ENCODE measurements around the gene GRID1.
"Not testable (repeated sequence)": the region's sequence is repeated elsewhere in the genome, so short reads cannot be mapped to it uniquely, and the experiment has no call there.

The GRID1 gene

DNA sequence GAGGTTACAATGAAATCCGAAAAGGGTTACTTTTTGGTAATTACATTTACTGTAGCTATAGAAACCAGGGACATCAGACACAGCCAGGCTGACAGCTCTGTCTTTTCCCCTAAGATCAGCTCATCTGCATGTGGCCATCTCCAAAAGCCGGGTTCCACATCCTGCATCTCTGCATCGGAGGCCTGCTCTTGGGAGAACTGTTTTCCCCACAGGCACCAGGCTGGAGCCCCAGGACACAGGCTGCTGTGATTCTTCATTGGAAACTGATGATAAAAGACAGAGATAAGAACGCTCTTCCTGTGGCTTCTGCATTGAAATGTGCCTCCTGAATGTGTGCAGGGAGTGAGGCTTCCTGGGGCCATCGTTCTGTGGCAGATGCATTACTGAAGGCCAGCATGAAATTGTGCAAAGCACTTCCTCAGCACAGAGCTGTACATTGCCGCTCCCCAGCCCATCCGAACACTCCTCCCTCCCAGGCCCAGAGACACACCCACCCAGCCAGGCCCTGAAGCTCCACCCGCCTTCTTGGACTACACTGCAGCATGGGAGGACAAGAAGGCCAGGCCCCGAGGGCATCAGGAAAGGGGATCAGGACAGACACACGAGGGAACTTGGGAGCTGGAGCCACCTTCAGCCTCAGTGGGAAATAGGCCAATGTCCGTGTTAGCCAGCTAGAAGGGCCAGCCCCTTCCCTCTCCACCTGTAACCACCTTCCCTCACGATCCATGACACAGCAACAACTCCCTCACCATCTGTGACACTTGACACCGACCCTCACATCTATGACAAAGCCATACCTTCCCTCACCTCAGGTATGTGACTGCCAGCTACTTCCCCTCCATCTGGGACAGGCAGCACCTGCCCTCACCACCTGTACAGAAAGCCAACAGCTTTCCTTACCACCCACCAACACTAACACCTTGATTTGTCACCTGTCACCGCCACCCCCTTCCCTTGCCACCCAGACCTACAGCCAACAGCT, 113.2 kb downstream of the GRID1 start:
- DNase-seq (ENCODE audit: low read depth), result no peak

DNA sequence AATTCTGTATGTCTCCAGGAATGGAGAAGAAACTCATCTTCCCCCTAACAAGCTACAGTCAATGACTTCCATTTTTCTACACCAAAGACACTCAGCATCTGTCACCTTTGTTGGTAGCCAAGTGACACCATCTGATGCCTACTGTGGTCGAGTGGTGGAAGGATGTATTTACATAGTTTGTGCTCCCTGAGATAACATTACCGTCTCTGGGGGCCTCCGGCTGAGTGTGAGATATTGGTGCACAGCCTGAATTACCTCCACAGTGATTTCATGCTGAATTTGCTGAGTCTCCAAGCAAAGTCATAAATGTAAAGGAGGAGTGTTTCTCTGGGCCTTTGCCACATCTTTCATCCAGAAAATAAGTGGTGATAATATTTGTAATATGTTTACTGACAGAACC, 114.0 kb downstream of the GRID1 start:
- no peak for DNase-seq (ENCODE audit: low read depth)

DNA sequence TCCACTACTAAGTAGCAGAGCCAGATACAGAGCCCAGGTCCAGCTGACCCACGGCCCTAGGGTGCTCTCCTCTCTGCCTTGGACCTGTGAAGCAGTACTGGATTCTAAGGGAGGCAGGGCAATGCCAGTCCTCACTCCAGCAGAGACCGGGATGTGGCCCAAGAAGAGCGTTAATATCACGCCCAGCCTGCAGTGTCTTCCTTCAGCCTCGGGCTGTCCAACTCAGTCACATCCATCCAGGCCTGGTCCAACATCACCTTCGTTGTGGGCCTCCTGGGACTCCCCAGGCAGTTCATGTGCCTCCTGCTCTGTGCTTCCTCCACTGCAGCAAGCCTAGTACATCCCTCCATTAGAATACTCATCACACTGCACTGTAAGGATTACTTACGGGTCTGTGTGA, 114.5 kb downstream of the GRID1 start:
- no peak for DNase-seq (ENCODE audit: low read depth)

DNA sequence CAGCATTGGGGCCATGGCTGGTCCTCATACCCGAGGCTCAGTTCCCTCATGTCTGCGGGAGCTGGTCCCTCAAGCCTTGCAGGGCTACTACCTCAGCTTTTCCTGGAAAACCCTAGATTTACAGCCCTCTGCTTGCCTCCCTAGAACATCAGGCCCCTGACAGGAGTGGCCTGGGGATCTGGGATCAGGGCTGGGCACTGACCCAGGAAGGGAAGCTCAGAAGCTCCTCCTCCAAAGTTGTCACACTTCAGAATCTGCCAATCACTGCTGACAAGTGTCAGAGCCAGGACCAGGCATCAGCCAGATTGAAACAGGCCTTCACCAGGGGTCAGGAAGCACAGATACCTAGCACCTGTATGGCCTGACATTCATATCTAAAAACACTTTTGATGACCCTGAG, 115.2 kb downstream of the GRID1 start:
- no peak for DNase-seq (ENCODE audit: low read depth)

DNA sequence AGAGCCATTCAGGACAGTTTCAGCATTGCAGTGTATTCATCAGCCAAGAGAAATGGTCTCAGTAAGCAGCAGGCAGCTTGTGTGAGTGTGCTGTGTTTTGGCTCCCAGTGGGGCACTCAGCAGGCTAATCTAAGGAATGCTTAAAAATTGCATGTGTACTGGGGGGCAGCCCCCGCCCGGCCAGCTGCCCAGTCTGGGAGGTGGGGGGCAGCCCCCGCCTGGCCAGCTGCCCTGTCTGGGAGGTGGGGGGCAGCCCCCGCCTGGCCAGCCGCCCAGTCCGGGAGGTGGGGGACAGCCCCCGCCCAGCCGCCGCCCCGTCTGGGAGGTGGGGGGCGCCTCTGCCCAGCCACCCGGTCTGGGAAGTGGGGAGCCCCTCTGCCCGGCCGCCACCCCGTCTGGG, 116.2 kb downstream of the GRID1 start:
- DNase-seq (ENCODE audit: low read depth), result no peak

DNA sequence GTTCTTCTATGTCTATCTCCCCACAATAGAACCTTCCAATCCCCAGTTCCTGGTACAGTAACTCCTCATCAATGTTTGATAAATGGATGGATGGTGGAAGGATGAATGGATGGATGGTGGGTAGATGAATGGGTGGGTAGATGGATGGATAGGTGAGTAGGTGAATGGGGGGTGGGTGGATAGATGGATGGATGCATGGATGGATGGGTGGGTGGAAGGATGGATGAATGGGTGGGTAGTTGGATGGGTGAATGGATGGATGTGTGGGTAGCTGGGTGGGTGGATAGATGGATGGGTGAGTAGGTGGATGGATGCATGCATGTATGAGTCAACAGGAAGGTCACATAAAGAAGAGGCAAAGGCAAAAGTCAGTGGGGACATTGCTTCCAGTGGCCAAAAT, 116.8 kb downstream of the GRID1 start:
- DNase-seq (ENCODE audit: low read depth), result no peak

DNA sequence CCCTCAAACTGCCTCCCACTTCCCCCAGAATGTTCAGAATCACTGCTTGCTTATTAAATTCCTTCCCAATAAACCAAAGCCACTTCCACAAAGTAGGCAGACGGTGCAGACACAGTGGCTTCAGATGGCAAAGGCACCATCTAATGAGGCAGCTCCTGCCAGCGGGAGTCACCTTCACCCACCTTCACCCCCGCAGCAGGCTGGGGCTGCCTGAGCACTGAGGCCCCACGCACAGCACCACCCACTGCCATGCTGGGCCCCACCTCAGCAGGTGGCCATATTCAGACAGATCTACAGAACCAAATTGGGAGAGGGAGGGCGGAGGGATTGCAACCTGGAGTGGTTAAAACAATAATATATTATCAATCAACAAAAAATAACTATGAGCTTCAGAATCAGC, 118.5 kb downstream of the GRID1 start:
- DNase-seq (ENCODE audit: low read depth), result no peak

DNA sequence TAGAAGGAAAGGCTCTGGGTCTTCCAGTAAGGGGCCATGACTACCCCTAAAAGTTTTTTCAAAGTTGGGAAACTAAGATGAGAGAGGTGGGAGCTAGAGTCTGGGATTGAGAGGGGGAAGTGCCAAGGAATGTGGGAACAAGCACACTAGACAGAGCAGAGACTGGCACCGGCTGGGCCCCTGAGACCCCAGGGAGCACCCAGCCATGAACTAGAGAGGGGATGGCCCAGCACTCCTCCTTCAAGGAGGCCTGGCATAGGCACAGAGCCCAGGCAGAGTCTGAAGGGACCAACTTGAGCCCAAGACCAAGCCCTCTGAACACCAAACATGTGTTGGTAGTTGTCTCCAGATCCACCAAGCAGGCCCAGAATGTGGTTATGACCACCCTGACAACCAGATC, 119.0 kb downstream of the GRID1 start:
- no peak for DNase-seq (ENCODE audit: low read depth)

DNA sequence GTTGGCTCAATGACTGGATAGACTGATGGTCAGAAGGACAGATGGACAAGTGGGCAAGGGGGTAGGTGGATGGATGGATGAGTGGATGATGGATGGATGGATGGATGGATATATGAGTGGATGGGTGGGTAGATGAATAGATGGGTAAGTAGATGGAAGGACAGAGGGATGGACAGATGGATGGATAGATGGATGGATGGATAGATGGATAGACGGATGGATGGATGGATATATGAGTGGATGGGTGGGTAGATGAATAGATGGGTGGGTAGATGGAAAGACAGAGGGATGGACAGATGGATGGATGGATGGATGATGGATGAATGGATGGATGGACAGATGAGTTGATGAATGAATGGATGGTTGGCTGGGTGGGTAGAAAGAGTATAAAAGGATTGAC, 119.5 kb downstream of the GRID1 start:
- no peak for DNase-seq (ENCODE audit: low read depth)

DNA sequence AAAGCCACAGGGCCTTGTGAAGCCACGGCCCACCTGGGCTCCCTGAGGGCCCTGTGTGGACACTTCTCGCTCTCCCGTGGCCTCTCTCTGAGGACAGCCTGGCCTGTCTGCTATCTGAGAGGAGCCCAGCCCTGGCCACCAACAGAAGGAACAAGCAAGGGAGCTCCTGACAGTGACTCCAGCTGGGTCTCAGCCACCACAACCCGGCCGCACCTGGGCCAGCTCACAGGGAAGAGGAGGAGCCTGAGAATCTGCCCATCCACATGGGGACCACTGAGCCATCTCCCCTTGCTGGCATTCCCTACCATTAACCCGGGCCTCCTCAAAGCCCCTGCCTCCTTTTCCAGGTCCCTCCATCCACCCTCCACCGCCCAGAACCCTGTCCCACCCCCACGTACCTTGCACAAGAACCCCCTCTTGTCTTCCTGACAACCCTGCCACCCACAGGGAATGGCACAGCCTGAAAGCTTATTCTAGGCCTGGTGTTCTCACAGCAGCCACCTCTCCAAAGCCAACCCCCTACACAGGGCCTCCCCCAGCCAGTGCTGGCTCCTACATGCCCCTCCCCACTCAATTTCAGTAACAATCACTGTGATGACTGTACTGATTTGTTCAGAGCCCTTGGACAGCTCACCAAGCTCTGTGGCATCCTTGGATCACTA, 120.2 kb downstream of the GRID1 start:
- DNase-seq (ENCODE audit: low read depth), result no peak

DNA sequence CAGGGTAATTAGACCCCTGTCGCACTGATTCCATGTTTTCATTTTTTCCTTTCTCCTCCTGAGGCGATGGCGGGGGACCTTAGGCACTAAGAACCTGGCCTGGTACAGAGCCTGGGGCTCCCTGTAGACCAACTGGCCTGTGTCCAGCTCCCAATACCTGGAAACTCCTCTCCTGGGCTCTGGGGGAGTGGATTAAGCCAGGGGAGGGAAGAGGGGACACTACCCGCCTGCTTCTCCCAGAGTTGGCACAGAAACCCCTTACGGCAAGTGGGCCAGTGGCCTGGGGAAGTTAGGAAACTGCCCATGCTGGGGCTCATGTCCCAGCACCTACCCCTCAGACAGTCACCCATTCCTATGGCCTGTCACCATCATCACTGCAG, 121.6 kb downstream of the GRID1 start:
- no peak for DNase-seq (ENCODE audit: low read depth)

DNA sequence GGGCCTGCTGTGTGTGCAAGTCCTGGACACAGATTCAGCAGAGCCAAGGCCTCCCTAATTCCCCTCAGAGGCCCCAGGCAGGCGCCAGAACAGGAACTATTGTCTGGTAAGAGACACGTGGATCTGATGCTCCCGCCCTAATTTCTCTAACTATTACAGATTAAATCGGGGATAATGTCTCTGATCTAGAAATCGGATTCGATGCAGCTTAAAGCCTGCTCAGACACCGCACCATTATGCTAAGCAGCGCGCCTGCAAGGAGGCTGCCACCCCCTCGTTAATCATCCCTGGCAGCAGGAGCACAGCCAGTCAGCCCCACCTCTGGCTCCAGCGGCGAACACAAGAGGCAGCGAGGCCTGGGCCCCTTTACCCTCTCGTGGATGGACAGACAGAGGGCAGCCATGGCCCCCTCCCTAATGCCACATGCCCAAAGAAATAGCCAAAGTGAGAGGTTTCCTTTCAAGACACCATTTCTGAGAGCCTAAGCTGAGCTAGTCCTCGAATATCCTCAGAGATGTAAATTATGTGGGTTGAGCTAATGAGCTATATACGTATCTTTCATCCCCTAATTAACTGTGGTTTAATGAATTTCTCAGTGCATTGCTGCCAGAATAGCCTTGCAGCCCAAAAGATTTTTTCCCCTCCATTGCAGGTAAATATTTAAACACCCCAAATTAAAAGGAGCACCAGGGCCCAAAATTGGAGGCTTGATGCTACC, 122.1 kb downstream of the GRID1 start:
- DNase-seq (ENCODE audit: low read depth), result no peak

DNA sequence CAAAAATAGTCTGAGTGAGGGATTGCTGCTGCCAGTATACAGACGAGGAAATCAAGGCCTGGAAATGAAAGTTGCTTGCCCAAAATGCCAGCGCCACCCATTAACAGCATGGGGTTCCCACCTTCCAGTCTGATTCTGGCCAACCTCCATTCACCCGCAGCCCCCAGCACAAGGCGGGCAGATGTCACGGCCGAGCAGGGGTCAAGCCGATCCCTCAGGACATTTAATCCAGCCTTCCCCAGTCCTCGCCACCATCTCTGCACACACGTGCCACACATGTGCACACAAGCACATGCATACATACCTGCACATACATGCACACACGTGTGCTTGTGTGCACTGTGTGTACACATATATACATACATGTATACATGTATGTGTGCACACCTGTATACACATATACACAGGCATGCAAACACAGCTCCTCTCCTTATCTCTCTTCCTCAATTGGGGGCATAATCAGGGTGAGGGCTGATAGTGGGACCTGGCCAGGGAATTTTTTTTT, 122.9 kb downstream of the GRID1 start:
- no peak for DNase-seq (ENCODE audit: low read depth)

DNA sequence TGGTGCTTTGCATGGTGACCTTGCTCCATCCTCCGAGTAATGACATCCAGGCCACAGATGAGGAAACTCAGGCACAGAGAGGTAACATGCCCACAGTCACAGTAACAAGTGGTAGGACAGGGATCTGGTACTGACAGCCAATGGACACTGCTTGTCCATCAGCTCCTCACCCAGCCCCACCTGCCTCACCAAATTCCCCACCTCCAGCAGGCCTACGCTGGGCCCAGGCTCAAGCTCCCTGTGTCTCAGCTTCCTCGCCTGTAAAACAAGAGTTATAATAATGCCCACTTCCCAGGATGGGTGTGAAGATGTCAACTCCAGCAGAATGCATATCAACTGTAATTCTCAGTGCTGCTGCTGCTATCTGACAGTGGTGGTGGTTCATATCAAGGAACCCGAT, 123.8 kb downstream of the GRID1 start:
- DNase-seq (ENCODE audit: low read depth), result no peak

DNA sequence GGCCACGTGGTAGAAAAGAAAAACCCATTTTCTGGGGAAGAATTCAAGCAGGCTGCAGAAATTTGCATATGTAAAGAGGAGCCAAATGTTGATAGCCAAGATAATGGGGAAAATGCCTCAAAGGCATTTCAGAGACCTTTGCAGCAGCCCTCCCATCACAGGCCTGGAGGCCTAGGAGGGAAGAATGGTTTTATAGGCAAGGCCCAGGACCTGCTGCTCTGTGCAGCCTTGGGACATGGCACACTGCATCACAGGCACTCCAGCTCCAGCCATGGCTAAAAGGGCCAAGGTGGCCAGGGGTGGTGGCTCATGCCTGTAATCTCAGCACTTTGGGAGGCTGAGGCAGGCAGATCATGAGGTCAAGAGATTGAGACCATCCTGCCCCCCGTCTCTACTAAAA, 128.5 kb downstream of the GRID1 start:
- not testable (repeated sequence) for DNase-seq (ENCODE audit: low read depth)

DNA sequence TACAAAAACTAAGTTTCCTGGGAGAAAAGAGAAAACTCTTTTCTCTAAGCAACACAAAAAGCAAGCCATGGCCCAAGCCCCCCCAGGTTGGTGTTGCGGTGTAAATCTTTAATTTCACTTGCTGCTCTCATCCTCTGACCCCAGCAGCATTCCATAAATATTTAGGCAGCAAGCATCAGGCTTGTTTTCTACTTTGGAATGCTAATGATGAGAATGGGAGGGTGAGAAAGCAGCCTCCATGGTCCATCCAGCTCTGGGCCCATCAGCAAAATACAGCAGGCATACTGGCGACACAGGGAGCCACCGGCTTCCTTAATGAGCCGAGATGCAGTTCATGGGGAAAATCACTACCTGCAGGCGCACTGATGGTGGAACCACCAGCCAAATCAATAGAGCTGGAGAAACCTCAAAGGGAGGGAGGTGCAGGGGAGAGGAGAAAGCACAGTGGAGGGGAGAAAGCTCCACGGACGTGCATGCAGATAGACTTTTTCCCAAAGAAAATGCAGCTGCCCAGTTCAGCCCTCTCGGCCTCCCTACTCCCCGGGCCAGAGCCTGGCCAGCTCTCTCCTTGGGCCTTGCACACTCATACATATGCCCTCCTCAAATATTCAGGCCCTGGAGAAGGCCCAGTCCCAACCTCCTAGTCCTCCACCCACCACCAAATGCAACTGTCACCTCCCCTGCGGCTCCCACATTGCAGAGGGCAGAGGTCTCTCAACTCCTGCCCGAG, 131.9 kb downstream of the GRID1 start:
- DNase-seq (ENCODE audit: low read depth), result no peak

DNA sequence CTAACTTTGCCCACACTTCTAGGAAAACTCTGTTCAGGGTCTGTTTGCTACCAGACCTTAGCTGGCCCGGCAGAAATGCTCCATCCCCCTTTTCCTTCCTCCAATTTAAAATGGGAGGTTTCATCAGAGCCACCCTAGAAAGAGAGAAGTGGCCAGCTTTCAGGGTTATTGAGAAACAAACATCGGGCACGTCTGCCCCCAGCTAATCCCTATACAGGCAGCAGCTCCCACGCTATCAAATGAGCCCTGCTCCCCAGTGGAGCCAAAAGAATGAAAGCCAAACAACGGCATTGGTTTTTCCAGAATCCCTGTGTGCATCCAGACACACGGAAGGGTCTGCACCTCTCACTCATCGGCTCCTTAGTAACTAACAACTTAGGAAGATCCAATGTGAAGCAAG, 132.5 kb downstream of the GRID1 start:
- no peak for DNase-seq (ENCODE audit: low read depth)

DNA sequence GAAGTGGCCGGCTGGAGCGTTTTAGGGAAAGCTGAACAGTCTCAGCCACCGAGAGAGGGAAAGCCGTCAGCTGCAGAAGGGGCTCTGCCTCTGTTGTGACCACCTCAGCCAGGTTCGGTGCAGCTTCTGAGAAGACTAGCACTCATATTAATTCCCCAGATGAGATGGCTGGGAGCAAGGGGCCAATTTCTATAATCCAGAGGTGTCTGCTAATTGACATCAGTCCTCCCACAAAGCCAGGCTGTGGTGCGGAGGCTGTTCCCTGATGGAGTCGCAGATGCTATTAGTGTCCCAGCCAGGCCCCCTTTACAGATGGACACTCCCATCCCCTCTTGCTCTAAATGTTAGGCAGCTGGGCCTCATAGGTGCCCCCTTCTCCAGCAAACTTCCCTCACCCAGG, 133.5 kb downstream of the GRID1 start:
- no peak for DNase-seq (ENCODE audit: low read depth)

DNA sequence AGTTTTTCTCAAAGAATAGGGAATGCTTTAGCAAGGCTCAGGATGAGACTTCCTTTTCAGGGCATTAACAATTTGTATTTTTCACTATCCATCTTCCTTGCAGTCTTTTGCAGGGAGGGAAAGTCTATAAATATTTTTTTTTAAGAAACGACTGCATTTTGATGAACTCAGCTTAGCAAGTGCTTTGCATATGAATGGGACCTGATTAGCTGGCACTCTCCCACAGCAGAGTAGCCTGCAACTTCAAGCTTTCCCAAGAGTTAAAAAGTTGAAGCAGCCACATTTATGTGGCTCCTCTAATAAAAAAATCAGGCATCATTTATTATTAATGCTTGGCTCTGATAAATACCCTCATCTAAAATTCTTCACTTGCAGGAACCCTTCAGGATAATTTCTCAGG, 134.0 kb downstream of the GRID1 start:
- DNase-seq (ENCODE audit: low read depth), result no peak

DNA sequence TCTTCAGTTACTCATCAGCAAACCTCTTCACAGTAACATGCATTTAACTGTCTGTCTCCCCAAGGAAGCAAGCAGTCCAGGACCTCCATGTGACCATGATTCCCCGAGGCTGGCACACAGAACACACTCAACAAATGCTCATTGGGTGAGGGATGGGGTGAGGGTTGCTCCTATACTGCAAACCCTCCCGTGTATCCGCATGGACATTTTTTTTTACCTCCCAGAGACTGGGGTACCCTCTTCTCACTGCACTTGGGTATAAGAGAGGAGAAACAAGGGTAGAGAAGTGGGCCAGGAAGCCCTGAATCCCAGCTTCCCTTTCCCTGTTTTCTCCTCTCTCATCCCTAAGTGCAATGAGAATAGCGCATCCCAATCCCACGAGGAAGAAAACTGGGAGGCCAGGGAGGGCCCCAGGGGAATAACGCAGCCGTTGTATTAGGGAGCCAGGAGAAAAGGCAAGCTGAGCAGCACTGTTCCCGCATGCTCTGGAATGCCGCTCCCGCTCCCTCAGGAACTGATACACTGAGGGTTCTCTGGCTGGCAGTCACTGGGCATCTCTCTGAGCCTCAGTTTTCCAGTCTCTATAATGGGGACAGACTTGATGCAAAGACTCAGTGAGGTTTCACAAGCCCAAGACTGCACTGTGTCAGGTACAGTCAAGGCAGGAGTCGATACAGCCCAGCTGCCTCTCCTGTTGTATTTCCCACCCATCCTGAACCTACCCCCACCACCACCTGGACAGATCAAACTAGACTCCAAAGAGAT, 134.6 kb downstream of the GRID1 start:
- DNase-seq (ENCODE audit: low read depth), result no peak

DNA sequence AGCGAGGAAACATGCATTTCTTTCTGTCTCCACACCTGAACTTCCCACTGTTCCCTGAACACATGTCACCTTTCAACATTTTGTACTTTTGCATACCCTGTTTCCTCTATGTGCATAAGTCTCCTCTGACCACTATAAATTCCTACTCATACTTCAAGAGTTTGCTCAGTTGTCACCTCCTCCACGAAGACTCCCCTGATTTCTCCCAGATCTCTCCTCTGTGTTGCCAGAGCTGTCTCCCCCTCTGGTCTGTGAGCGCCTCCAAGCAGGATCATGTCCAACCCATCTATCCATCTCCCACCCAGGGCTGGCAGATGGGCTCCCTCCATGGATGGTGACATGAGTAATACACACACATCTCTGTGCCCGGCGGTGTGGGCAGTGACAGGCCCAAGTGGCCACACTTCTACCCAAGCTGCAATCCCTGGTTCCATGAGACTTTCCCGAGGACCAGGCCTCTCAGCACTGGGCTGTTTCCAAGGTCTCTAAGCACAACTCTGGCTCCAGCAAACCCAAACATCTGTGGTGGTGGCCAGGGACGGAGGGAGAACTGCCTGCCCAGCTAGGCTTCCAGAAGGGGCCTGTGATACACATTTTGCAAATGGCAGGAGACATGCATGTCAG, 135.9 kb downstream of the GRID1 start:
- DNase-seq (ENCODE audit: low read depth), result no peak

All from HS-5 (cell line).